Neural progenitor cell (in vitro differentiated cells): ENCODE results near the gene HEATR5A.

Experiments used
- CTCF ChIP-seq: fragments of 200-600 bp; sonication (generic); IDR thresholded peaks from 2 replicates; pipeline ENCODE4 v1.5.1; 2017; ENCODE audit warnings: antibody characterized with exemption, mild to moderate bottlenecking
- EZH2 ChIP-seq: fragments of 200-600 bp; sonication (generic); IDR thresholded peaks from 2 replicates; pipeline ENCODE4 v1.6.1; 2017; ENCODE audit warnings: antibody characterized with exemption, mild to moderate bottlenecking, moderate library complexity

- no peak for TF ChIP-seq CTCF
- no peak for TF ChIP-seq EZH2
Measured at GRCh38 chr14:31277085-31277484, 143.3 kb downstream of the HEATR5A start.
